NCI-H82 treated with DMSO at 0.1 percent for 48 hours (cell line): ENCODE results near the gene ENOX1.
"Not testable (repeated sequence)": the region's sequence is repeated elsewhere in the genome, so short reads cannot be mapped to it uniquely, and the experiment has no call there.

ENCODE experiments used
- DNase-seq: peaks from one replicate; lab custom pipeline; 2025; ENCODE audit not compliant: unreplicated experiment; lab: John Stamatoyannopoulos, UW

ENOX1 gene

DNA sequence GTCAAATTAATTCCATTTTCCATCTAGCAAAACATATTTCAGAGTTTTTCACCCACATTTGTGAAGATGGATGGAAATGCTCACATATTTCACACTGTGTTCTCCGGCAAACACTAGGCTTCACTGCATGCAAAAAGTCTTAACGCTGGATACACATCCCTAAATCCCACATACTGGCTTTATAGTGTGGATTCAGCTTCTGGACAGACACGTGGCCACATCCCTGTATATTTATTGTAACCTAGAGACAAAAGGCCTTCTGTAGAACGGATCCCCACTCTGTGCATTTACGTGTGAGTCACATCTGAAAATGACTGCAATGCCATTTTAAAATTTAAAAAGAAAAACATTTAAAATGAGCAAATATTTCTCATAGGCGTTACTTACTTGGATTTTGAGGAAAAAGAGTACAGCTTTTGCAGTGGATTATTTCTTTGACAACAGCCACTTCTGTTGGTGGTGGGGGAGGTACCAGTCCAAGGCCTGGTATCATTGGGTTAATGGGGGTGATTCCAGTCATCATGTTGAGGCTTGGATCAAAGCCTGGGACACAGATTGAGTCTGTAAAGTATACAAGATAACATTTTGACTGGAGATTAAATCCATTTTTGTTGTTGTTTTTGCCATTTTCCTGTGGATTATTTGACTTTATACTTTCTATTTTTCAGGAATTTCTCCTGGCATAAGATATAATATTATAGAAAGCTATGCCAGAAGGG is 425.7 kb downstream of the ENOX1 start:
- DNase-seq, result no peak

DNA sequence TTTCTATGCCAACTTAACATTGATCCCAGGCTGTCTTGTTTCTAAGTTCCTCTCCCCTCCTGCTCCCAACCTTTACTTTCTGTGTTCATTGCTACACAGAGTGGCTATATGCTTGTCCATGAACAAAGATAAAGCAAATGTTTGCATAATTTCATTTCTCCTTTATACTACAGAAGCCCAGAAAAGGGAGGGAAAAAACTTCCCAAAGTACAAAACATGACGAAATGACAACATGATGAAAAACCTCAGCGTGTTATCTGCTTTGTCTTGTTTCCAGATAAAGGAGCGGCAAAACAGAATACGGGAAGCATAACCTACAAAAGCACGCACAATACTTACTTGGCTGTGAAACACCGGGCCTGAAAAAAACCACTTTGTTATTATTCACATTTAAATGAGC is 426.6 kb downstream of the ENOX1 start:
- DNase-seq, result no peak

DNA sequence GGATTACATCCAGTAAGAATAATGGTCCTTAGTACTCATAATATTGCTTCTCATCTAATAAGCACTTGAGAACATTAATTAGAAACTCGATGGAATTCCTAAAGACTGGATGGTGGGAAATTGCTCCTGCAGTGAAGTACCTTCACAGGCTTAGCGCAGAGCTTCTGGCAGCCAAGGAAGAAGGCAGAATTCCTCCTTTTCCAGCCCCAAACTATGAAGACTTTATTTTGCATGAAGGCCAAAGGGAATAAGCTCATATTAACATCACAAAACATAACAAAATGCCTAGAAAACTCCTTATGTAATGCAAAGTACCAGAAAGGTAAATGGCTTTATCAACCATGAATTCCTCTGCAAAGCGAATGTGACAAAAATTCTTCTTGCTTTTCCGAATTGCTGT is 427.2 kb downstream of the ENOX1 start:
- no peak for DNase-seq

DNA sequence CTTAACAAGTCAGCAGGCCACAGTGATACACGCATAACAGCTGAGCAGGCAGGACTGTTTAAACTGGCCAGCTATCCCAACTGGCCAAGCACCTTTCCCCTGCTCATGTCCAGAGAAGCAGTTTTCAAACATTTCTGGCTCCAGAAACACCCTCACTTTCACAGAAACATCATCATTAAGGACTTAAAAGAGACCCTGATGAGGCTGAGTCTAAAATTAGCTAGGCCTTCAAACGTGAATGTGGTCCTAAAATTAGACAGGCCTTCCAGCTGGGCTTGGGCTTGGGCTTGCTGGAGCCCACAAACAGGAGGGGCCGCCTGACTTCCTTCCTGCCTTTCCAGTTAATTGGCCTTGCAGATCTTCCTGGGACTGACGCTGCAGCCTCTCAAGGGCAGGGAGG is 429.2 kb downstream of the ENOX1 start:
- no peak for DNase-seq

- no peak for DNase-seq
Measured at GRCh38 chr13:43356567-43356966, 430.2 kb downstream of the ENOX1 start.

GRCh38 chr13:43355774-43356173 is 431.0 kb downstream of the ENOX1 start:
- no peak for DNase-seq

- no peak for DNase-seq
Measured at GRCh38 chr13:43354153-43354945, 432.4 kb downstream of the ENOX1 start.

GRCh38 chr13:43353631-43354030 is 433.1 kb downstream of the ENOX1 start:
- no peak for DNase-seq

DNA sequence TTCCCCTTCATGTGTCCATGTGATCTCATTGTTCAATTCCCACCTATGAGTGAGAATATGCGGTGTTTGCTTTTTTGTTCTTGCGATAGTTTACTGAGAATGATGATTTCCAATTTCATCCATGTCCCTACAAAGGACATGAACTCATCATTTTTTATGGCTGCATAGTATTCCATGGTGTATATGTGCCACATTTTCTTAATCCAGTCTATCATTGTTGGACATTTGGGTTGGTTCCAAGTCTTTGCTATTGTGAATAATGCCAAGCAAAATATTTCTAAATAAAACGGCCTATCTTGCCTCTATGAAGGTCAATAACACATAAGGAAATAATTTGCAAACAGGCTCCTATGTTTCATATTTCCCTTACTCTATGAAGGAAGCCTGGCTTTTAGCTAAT is 435.2 kb downstream of the ENOX1 start:
- DNase-seq, result not testable (repeated sequence)

GRCh38 chr13:43348397-43348796 is 438.4 kb downstream of the ENOX1 start:
- no peak for DNase-seq

- no peak for DNase-seq
Measured at GRCh38 chr13:43347877-43348276, 438.9 kb downstream of the ENOX1 start.

DNA sequence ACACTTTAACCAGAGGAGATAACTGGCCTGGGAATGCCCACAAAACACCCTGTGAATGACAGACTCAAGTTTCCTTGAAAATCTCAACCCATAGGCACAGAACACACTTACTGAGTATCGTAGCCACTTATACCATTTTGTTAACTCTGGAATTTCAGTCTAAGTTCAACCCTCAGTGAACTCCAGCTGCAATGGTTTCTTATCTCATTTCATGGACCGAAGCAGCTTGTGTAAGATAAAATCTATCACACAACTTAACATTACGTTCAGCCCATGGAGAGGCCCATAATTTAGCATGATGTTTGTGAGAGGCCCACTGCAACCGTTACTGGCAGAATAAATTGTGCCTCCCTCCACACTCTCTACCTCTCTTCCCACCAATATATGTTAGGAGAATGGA is 440.3 kb downstream of the ENOX1 start:
- DNase-seq, result no peak

DNA sequence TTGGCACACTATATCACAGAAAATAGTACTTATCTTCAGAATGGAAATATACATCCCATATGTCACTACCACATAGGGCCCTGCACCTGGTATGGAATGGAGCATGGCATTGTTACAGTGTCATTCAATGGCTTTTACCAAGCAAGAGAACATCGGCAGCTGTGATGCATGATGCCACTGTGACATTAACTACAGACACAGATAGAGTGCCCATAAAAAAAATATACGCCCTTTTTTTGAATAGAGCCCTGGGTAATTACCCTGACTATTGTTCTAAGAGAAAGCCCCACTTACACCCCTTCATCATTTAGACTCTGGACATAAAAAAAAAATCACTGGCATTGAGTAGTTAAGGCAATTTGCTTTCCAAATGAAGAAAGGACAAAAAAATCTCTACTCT is 443.1 kb downstream of the ENOX1 start:
- DNase-seq, result no peak

DNA sequence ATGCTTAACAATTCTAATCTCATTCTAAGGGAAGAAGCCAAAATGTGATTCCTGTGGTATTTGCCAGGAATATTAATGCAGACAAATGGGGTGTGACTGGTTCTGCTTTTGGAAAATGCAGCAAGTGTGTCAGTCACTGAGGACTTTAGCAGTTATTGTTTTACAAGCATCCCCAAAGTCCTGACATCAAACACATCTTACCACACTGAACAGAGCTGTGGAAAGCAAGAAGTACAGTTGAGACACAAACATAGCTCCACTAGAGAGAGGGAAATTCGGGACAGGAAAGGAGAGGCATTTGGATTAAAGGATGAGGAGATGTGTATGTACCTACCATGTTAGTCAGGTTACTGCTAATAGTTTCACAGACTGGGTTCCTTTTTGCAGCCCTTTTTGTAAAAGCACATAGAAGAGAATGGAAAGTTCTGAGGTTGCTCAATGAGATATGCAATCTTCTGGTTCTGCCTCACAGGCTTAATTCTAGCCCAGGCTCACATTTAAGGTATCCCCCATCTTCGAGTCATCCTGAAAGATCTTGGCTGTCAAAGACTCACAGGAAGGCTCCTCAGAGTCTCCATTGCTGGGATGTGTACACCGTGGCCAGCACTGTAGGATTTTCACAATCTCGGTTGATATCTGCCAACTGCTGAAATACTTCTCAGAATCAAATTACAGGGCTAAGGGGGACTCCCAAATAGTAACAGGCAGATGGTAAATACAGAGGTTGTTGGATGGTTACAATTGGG is 446.8 kb downstream of the ENOX1 start:
- no peak for DNase-seq

- no peak for DNase-seq
Measured at GRCh38 chr13:43339145-43339804, 447.5 kb downstream of the ENOX1 start.

- DNase-seq, result no peak
Measured at GRCh38 chr13:43335764-43336163, 451.0 kb downstream of the ENOX1 start.

DNA sequence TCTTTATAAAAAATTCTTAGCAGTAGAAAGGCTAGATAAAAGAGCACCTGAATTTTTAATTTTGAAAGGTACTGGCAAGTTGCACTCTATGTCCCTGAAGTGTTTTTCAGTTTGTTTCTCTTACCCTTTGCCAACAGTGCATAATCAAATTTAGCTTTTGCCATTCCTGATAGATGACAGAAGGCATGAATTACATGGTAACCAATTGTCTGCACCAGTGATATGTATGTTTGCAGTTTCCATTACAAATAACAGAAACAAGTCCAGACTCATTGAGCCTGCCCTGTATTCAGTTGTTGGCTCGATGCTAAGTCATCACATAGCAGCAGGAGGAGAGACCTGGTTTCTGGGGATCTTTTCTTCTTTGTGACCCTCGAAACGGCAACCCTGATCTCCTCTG is 453.6 kb downstream of the ENOX1 start:
- DNase-seq, result no peak

GRCh38 chr13:43331672-43332071 is 455.1 kb downstream of the ENOX1 start:
- DNase-seq, result no peak

DNA sequence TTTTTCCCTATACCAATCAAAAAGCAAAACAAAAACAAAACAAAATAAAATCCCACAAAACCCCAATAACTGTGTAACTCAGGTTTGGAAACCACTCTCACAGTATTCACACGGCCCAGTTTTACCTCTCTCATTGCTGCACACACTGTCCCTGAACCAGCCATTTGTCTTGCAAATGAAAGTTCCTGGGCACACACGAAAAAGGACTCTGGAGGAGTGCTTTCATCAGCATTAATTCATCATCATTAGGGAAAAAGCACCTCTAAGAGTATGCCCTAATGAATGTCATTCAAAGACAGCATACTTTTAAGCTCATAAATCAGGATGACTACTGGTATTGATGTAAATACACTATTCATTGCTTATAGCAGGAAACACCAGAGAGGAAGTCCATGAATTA is 457.1 kb downstream of the ENOX1 start:
- DNase-seq, result no peak

GRCh38 chr13:43328907-43329306 is 457.9 kb downstream of the ENOX1 start:
- DNase-seq, result no peak

DNA sequence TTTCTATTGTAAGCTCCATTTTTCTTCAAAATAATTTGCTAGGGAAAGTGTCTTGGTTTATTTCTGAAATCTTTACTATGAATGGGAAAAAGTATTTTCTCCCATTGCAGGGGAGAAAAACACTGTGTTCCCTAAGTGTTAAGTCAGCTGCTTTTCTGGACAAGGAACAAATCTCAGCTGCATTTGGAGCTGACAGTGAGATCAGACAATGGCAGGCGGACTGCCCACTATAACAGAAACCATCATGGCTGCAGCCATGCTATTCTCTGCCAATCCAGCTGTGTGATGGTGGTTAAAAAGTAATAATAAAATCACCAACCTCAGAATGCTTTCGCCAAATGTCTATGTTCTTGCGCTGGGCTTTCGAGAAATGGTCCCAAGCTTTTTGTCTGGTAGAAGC is 460.7 kb downstream of the ENOX1 start:
- DNase-seq, result no peak
